ENCODE results near the gene TBC1D4.

The TBC1D4 gene

DNA sequence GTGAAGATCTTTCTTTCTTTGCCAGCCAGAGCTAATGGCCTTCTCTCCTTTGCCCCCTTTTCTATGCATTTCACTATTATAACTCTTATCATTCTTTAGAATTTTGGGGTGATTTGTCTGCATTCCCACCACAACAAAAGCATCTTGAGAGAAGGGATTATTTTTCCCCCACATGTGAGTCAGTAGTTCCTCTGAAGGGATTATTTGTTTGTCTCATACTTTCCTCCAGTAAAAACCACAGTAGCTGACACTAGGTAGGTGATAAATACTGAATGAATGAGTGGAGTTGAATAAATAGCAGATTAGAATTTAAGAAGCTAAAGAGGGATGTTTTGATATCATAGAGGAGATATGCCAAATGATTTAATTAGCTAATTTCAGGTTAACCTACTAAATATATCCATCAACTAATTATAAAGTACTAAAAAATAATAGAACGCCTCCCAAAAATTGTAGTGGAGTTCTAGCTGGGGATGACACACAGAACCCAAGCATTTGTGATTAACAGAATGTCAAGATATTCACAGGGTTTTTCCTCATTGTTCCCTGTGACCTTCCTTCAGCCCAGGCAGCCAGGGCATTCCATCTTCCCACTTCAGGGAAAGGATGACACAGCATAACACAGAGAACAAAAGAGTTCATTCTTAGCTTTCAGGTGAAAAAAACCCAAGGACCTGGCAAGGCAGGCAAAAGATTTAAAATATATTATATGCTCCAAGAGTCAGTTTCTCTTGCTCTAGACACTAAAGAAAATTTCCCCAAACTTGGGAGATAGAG, 3.5 kb upstream of the TBC1D4 start:
- FAIRE-seq = no peak

DNA sequence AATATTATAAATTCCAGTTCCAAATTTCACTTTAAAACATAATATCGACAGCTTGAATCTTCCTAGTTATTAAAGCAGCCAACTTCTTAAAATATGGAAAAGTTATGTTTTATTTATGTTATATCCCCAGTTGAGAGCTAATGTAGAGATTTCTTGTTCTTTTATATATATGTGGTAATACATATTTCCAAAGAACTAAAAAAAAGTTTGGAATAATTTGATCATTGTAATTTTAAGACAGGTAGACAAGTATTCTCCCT, 781 bp upstream of the TBC1D4 start:
- no peak for FAIRE-seq

DNA sequence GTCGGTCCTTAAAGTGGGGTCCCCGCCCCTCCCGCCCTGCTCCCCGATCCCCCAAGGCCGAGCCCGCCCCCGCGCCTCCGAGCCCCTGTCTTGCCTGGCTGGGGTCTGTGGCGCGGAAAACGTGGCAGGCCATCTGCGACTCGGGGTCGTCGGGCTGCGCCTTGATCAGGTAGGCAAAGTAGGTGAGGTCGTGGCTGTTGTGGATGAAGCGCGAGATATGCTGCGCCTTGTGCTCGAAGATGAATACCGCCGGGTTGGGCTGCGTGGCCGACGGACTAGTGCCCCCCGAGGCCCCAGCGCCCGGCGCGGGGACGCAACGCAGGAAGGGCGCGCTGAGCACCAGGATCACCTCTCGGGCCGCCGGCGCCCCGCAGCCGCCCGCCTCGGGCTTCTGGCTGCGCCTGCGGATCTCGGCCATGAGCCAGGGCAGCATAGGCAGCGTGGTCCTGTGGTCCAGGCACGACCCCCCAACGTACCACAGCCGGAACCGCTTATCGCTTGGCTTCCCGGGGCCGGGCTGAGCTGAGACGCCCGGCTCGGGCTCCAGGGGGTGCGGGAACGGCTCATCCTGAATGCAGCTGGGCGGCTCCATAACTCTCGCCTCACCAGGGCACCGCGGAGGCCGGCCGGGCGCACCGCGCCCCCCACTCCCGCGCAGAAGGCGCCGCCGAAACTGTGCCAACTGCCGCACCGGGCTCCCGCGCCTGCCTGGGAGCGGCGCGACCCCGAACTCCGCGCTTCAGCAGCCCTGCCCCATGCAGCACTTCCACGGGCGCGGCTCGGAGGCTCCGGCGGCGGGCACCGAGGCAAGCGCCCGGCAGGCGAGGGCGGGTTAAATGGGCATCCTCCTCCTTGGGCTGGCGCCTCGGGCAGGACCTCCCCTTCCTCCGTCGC, 546 bp downstream of the TBC1D4 start:
- FAIRE-seq = no peak

DNA sequence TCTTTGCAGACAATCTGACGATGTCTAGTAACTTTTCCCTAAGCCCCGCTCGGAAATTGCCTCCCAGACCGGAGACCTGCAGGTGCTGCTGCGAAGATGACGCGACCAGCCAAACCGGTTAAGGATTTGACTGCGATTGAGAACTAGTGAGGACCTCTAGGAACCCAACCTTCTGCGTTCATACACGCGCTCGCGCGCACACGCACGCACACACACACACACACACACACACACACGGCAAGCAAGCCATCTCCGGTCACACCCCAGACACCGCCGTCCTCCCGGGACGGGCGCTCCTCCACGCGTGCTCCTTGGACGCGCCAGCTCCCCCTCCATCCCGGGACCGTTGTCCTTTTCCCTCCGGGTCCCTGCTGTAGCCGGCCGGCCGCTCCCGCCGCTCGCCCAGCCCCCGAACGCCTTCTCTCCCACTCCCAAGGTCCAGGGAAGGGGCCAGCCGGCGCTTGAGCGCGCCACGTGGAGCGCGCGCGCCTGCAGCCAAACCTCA, 1.2 kb downstream of the TBC1D4 start:
- no peak for FAIRE-seq

DNA sequence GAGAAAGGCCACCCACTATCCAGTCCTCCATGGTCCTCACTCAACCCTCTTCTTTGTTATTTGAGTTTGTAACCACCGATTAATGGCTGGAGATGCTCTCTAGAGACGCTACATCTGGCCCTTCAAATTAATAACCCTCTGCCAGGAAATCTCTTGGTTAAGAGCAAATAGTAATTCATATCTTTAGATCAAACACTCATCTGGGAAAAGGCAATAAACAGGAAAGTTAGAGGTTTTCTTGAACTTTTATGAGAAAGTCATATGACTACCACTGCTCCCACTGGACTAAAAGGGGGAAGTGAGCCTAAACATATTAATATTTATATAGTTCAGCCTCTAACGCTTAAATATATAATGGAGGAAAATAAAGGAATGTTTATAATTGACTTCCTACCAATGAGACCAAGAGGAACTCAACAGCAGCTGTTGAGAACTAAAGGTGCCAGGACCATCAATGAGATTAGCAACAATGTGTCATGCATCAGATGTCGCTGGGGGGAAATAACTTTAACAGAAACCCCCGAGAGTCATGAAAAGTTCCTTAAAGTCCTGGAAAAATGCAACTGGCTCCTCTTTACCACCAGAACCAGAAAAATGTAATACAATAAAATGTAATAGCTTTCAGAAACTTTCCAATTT, 2.7 kb downstream of the TBC1D4 start:
- no peak for FAIRE-seq

DNA sequence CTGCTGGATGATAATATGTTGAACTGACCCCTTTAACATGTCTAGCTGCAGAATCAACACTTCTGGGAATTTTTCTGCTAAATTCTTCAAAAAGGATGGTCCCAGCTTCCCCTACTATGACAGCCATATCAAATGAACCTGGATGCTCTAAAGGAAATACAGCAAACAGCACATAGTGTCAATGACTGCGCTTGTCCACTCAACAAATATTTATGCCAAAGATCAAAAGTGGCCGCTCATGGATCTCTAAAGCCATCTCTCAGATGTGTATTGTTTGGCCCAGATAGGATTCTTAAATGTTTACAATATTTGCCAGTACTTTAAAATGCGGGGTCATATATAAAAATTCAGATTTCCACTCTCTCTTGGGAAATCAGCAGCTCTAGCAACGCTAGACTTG, 3.3 kb downstream of the TBC1D4 start:
- FAIRE-seq = no peak

DNA sequence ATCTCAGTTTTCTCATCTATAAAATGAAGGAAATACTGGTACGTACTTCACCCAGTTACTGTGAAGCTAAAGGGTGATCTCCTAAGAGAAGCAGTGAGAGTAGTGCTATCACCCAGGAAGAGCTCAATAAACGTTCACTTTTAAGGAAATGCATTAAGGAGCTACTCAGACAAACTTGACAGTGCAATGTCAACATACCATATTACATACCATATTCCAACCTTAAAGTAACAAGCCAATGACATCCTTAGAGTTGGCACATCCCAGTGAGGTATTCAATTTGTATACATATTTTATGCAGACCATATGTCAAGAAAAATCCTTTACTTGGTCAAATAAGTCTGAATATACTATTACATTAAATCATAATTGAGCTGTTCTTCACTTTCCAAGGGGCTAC, 7.0 kb downstream of the TBC1D4 start:
- FAIRE-seq = no peak

DNA sequence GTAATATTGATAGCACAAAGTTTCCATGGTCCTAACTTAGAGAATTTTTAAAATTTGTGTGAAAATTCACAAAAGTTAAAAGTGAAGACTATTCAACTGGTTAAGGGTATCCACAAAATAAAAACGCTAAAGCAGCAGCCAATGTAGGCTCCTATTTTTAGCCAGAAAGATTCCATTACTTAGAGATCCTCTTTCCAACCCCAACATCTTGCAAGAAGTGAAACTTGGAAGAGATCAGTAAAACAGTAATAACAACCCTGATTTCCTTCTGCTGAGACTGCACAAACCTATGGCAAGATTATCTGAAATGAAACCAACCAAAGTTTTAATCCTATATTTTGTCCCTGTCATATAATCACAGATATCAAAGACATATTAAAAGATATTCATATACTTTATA, 8.5 kb downstream of the TBC1D4 start:
- FAIRE-seq = no peak

DNA sequence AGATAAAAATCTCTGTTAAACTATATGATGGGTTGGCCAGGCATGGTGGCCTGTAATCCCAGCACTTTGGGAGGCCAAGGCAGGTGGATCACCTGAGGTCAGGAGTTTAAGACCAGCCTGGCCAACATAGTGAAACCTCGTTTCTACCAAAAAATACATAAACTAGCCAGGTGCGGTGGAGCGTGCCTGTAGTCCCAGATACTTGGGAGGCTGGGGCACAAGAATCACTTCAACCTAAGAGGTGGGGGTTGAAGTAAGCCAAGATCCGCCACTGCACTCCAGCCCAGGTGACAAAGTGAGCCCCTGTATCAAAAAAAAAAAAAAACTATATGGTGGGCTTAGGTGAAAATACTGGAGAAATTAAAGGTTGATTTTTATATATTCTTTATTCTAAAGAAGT, 11.3 kb downstream of the TBC1D4 start:
- no peak for FAIRE-seq

DNA sequence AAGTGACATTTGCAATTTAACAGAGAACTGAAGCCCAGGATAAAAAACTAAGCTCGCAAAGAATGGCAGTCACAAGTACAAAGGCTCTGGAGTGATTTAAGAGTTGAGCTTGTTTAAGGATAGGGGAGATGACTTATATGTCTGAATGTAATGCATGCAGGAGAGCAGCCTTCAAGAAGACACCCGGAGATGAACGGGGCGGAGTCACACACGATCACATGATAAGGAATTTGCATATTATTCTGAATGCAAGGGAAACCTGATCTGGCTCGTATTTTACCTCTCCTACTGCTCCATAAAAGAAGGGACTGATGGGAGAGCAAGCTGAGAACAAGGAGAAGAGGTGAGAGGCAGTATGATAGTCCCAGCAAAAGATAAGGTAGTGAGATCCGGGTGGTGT, 12.9 kb downstream of the TBC1D4 start:
- no peak for FAIRE-seq

DNA sequence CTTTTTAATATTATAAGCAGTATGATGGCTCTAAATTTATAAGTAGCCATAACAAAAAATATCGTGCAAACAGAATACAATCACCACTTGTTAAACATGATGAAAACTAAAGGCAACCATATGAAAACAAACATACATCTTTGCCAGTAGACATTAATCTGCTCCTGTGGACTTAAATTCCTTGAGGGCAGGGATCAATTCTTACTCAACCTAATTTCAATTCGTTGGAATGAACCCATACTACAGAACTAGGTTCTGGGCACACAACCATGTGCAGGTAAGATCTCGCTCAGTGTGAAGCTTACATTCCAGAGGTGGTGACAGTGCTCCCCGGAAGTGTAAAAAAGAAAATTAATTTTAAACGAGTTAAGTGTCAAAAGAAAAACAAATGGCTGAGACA, 13.4 kb downstream of the TBC1D4 start:
- no peak for FAIRE-seq

DNA sequence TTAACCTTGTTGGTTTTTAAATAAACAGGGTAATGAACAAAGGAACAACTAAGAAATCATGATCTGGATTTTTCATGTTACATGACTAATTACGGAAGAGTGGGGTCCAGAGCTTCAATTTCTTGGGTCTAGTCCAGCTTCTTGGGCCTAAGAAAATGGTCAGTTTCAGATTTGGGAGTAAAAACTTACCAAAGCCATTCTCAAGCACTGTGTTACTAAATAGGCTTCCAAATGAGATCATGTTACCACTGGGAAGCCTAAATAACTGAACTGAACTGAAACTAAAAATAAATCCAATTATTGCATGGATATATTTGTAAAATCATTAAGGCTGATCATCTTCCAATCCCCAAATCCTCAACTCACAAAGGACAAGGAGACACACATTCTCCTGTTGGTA, 13.9 kb downstream of the TBC1D4 start:
- no peak for FAIRE-seq

DNA sequence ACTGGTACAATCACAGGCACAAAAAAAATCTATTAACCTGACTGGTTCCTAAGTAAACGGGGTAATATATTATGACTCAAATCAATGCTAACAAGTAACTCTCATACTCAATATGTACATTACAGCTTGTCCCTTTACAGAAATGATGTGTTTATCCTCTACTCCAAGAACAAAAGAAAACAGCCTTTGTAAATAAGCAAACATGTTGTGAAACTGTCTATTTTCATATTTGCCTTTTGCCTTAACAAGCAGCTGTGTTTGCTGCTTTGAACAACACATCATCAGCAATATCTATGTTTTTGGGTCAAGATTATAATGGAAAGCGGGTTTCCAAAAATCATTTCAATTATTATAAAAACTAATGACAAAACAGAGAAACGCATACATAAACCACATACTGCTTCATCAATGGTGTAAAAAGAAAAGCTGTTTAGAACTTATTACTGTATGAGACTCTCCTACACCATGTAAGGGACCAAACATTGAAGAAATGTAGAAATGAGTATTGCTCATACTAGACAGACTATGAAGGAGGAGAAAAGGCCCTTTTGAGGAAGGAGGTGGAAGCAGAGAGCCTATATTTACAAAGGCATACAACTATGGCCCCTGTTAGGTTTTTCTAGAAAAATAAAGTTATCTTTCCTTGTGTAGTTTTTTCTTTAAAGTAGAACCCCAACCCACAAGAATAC, 14.8 kb downstream of the TBC1D4 start:
- FAIRE-seq = no peak

DNA sequence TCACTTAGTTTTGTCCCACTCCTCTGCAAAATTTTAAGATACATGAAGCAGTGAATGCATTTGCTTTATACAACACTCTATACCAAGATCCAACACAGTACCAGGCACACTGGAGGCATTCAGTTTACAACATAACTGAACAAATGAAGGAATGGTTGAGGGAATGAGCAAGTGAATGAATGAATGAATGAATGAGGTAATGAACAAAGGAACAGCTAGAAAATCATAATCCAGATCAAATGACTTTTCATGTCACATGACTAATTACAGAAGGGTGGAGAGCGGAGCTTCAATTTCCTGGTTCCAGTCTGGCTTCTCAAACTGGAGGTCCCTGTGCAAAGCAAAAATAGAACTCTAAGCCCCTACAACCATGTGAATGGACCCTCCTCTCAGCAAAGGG, 16.7 kb downstream of the TBC1D4 start:
- FAIRE-seq = no peak

DNA sequence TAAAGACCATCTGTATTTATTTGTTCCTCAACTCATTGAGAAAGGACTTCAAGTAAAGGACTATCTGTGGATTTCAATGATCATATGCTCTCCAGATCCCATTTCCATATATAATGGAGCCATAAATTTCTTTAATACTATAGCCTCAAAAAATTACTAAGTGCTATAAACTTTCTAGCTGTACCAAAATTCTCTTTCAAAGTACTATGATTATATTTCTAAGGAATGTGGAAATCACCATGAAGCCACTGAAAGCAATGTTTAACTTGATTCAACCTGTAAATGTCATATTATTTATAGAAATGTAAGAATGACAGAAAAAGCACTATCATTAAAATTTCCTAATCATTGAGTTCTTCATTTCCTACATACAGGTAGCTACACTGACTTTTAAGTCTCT, 20.7 kb downstream of the TBC1D4 start:
- no peak for FAIRE-seq

DNA sequence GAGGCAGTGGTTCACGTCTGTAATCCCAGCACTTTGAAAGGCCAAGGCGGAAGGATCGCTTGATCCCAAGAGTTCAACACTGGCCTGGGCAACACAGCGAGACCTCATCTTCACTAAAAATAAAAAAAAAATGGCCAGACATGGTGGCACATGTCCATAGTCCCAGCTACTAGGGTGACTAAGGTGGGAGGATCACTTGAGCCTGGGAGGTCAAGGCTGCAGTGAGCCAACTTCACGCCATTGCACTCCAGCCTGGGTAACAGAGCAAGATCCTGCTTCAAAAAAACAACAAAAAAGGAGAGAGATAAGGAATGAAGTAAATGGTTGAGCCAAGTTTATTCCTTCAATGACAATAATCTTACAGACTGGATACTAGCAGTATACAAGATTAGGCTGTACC, 21.3 kb downstream of the TBC1D4 start:
- no peak for FAIRE-seq

DNA sequence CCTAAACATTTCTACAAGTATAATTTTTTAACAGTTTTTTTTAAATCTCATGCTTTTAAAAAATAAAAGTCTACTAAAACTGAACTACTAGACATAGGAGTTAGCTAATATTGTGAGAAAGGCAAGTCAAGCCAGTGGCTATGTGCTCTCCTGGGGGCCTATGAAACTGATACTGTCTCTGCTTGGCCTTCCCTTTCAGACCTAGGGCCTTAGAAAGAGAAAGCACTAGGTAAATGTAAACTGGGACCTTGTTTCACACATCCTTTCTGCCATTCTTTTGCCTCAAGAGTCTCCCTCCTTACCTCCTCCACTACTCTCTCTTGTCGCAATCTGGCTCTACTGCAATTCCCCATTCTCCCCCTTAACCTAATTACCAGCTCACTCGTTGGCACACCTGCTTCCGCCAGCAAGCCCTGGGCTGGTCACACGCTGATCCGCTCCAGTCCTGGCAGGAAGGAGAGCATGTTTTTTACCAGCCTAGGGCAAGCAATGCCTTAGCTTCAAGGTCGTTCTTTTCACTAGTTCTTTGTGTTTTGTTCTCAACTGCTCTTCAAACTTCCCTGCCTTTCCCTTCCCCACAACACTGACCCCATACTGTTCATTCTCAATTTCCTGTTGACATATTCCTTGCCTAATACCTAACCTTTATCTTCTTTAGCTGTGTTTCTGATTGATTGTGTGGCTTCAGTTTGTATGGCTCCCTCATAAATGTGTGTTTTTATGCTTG, 23.1 kb downstream of the TBC1D4 start:
- no peak for FAIRE-seq

DNA sequence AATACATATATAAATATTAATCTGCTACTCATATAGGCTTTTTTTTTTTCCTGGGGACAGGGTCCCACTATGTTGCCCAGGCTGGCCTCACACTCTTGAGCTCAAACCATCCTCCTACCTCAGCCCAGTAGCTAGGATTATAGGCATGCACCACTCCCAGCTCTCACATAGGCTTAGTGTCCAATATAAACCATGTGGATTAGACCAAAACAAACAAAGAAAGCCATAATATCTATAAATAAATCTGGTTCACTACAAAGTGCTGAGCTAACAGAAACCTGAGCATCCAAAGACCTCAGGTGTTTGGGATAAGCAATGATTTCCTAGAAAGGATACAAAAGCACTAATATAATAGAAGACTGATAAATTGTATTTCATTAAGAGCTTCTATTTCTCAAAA, 26.0 kb downstream of the TBC1D4 start:
- FAIRE-seq = no peak

DNA sequence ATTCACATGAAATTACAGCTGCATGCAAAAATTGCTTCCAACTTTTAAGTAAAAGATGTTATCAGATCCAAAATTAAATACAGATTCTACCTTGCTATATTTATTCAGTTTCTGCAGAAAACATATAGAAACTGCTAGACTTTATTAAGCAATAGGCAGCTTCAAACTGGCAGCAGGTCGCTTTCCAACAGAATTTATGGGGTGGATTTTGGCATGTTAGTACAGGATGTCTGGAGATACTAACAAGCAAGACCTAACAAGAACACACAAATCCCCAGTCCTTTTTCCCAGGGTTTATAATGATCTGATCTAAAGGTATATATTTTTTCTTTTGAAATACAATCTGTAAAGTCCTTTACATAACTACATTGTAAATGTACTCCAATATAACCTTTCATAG, 27.5 kb downstream of the TBC1D4 start:
- FAIRE-seq = no peak

DNA sequence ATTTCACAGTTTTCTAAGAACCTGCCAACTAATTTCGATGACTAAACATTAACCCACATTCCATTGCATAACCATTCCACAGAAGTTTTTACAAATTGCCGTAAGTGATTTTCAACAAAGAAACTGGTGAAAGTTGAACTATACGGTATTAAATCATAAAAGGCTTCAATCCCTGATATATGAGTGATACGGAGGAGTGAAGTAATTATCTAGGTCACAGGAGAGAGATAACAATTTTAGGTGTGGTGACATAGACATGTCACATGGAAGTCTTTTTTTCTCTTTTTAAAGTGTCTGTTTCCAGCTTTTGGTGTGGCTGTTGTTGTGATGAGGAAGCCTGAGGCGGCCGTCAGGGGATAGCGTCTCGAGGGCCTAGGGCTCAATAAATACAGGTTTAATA, 29.4 kb downstream of the TBC1D4 start:
- FAIRE-seq = no peak

DNA sequence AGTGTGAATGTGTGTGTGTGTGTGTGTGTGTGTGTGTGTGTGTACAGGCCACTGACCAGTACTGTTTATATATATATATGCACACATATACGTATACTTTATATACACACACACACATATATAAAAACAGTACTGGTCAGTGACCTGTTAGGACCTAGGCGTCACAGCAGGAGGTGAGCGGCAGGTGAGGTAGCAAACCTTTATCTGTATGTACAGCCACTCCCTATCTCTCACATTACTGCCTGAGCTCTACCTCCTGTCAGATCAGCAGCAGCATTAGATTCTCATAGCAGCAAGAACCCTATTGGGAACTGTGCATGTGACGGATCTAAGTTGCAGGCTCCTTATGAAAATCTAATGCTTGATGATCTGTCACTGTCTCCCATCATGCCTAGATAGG, 34.5 kb downstream of the TBC1D4 start:
- no peak for FAIRE-seq

DNA sequence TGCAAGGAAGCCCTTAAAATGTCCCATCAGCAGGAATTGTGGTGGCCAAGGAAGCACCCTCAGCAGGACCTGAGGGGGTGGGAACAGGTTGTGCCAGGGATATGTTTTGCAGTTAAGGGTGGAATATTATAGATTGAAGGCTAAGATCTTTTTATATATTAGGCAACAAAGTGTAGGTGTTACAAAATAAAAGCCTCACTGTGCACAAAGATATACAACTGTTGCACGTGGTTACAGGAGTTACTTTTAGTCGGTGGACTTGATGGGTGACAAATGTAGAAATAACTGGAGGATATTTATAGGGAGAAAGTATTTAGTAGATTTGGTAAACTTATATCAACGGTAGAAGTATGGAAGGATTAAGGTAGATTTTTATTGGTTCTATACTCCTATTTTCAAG, 35.1 kb downstream of the TBC1D4 start:
- FAIRE-seq = no peak
